SKM-1 treated with dmso at 0.1 percent for 144 hours (cell line): ENCODE data around the gene MAN1B1.
"Not testable (repeated sequence)": the region's sequence is repeated elsewhere in the genome, so short reads cannot be mapped to it uniquely, and the experiment has no call there.

Source experiments
- DNase-seq: peaks from one replicate; lab custom pipeline; 2025; ENCODE audit not compliant: unreplicated experiment; lab: John Stamatoyannopoulos, UW

MAN1B1 gene

DNA sequence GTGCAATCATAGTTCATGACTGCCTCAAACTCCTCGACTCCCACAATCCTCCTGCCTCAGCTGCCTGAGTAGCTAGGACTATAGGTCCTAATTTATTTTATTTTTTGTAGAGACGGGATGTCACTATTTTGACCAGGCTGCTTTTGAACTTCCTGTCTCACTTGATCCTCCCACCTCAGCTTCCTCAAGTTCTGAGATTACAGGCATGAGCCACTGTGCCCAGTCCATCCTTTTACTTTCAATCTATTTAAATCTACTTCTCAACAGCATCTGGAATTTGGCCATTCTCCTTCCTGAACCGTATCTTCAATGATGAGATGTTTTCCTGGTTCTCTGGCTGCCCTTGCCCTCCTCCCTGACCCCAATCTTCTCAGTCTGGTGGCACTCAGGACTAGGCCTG, 40.0 kb downstream of the MAN1B1 start:
- DNase-seq: peak; percentile 28

DNA sequence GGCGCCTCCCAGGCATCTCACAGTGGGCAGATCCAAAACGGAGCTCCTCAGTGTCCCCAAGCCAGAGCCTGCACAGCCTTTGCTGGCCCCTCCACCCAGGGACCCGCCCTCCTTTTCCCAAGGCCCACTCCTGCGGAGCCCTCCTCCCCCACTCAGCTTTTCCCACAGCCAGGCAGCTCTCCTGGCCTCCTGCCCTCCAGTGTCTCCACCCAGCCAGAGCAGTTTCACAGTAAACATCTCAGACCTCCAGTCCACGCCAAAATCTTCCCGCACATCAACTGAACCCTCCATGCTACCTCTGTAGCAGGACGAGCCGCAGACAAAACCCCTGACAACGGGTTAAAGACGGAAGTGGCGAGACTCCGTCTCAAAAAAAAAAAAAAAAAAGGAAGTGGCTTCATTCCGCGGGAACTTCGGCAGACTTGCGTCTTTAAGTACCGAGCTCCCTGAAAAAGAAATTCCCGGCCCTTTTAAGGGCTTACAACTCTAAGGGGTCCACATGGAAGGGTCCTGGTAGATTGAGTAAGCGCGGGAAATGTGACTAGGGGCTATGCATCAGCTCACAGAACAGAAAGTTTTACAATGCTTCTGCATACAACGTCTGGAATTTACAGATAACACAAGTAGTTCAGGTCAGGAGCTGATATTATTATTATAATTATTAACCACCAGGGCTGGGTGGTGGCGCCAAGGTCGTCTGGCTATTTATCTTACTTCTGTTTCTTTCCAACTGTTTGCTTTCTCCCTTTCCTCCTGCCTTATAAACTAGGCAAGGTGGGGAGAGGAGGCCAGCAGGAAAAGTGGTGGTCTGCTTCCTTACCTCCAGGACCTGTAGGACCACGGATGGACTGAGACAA, 40.7 kb downstream of the MAN1B1 start:
- DNase-seq: peak; percentile 59

DNA sequence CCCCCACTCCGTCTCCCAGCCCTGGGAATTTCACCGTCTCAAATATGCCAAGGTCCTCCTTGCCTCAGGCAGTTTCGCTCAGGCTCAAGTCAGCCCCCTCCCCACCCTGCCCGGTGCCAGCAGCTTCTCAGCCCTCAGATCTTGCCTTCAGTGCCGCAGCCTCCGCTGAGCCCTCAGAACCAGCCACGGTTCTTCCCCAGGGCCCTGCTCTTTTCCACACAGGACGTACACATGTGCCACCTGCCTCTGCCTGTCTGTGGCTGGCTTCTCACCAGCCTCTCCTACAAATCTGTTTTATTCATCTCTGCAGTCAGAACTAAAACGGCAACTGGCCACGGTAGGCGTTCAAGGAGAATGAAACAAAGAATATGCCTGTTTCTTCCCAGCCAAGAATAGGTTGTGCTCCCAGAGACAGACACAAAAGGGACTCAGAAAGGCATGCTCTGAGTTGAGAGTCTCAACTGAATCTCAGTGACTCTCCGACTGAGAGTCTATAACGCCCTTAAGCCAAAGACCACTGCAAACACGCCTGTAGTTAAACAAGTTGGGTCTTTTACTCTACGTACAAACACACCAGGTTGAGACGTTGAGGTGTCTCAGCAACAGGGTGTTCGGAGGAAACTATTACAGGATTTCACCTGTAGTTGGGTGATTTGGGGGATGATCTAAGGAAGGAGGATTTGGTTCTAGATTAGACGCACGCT, 41.5 kb downstream of the MAN1B1 start:
- DNase-seq: no peak

DNA sequence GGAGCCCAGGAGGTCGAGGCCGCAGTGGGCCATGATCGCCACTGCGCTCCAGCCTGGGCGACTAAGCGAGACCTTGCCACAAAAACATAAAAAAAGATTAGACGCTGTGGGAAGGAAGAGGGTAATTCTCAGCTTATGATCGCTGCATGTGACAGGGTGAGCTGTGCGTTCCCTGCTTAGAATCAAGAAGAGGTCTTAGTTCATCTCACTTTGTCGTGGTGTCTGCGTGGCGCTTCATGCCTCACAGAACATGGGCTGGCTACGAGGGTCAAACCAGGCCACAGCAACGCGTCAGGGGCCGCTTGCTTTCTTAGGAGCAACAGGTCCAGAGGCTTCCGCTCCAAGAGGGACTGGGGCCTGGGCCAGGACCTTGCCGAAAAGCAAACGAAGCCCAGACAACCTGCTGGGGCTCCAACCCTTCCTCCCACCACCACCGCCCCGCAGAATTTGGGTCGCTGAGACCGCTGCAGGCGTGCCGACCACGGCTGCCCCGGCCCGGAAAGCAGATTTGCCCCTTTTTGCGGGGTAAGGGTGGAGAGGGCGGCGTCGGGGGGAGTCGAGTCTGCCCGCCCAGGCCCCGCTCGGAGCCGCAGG, 42.2 kb downstream of the MAN1B1 start:
- DNase-seq: no peak

DNA sequence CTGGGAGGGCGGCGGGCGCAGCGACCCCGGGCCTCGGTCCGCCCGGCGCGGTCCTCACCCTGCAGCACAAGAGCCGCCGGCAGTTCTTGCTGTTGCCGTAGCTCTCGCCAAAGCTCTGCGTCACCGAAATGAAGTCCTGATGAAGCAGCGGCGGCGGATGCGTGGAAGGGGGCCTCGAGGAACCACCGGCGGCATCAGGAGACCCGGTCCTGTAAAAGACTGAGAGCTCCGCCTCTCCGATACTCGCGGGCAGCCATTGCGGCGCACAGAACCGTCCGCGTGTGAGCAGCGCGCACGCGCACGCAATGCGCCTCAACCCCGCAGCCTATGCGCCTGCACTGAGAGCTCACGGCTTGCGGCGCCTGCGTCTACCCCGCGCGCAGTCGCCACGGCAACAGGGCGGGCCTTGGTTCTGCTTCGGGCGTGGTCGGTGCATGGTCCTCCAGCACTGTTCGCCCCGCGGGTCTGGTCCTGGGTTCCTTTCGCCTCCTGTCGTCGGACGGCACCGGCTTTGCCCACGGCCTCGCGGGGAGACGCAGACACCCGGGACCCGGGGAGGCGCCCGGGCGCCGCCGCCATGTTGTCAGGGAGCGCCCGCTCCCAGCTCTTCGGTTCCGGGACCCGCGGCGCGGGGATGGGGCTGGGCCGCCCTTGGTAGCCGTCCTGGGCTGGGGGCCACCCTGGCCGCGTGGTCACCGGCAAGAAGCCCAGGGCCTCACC, 42.8 kb downstream of the MAN1B1 start:
- peak; percentile 93 for DNase-seq

DNA sequence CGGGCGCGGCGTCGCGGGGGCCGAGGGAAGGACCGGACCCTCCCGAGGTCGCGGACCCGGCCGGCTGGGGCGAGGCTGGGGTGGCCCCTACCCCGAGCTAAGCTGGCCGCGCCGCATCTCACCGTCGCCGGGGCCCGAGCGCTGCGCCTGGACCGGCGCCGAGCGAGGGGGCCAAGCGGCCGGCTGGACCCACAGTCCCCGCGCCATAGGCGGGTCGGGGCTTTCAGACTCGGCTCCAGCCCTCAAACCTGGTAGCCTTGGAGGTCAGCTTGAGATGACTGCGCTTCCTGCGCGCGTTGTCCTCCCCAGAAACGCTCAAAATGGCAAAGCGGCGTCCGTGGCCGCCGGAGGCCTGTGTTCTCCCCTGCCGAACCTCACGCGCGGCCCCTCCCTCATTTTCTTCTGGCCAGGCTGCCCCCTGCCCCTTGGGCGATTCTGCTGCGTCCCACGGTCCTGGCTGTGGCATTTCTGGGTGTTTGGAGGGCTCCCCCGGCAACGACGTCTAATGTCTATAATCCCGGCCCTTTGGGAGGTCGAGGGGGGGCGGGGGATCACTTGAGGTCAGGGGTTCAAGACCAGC, 43.5 kb downstream of the MAN1B1 start:
- no peak for DNase-seq

DNA sequence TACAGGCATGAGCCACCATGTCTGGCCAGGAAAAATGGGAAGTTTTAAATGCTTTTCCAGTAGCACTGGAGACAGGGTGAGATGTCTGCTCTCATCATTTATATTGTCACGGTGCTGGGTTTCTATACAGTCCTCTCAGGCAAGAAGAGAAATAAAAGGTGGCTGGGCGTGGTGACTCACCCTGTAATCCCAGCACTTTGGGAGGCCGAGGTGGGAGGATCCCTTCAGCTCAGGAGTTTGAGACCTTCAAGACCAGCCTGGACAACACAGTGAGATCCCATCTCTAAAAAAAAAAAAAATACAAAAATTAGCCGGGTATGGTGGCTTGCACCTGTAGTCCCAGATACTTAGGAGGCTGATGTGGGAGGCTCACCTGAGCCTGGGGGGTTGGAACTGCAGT, 47.4 kb downstream of the MAN1B1 start:
- DNase-seq: no peak

DNA sequence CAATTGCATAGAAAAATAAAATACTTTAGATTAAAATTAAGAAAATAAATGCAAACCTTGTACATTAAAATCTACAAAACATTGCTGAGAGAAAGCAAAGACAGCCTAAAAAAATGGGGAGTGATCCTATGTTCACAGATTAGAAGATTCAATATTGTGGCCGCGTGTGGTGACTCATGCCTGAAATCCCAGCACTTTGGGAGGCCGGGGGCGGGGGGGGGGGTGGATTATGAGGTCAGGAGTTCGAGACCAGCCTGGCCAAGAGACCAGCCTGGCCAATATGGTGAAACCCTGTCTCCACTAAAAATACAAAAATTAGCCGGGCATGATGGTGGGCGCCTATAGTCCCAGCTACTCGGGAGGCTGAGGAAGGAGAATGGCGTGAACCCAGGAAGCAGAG, 48.4 kb downstream of the MAN1B1 start:
- DNase-seq: not testable (repeated sequence)

DNA sequence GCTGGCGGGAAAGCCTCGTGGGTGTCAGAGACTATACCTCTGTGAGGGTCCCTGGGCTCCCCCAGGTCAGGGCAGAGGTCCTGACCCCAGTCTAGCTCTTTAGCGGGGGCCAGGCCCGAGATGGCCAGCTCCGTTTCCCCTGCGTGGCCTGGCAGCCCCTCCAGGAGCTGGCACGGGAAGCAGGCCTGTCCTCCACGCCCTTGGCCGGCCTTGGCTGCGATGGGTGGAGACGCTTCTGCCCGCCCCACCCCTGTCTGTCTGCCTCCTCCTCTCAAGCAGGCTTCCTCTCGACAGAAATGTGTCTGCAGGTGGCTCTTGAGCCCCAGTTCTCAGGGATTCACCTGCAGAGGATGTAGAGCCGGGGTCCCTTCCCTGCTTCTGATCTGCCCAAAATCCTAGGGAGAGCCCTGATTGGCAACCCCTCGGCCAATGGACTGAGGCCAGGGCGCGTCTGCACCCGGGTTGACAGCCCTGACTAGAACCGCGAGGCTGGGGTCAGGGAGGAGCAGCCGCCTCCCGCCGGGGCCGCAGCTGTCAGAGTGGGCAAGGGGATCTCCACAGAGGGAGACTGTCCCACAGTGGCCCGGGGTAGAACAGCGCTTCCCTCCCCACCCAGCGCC, 49.6 kb downstream of the MAN1B1 start:
- no peak for DNase-seq

DNA sequence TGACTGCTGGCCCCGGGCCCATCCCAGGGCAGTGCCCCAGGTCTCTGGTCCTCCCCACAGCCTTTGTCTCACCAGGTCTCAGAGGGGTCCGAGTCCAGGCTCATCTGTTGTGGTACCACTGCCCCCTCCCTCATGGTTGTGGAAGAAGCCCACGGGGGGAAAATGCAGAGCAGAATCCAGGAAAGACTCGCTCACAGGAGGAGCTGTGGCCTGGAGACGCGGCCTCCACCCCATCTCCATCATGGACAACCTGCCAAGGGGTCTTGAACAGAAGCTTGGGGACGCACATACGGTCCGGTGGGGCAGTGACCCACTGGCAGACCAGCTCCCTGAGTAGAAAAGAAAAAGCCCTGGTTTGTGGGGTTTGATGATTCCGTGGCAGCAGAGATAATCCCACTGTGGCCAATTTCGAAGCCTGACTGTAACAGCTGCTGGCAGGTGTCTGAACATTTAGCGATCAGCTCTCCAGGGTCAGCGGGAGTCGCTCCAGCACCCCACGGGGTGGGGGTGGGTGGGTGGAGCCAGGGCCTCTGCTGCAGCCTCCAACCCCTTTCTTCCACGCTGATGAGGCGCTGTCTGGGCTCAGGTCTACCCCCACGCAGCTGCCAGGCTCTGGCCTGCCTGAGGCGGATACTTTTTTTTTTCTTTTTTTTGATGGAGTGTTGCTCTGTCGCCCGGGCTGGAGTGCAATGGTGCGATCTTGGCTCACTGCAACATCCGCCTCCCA, 50.3 kb downstream of the MAN1B1 start:
- DNase-seq: no peak

DNA sequence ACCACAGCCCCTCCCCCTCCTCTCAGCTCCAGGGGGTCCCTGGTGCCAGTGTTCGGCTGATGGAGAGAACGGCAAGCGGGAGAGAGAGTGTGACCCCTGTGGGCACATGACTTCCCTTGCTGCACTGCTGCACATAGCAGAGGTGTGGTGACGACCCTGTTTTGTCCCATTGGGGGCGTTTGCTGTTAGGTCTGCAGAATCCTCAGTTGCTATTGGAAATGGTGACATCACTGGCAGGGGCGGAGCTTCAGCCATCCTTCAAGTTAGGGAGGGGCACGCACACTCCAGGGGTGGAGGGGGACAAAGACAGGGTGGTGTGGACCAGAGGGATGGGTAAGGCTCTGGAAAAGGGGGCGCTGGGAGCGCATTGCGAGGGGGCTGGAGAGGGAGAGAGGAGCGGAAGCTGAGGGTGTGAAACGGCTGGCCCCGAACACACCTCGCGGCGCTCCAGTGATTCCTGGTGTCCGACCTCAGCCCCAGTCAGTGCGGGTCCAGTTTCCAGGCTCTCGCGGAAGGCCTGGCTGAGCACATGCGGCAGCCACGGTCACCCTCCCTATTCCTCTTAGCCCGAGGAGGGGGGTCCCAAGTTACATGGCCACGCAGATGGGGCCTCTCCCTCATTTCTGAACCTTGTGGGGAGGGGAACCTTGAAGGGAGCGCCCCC, 51.4 kb downstream of the MAN1B1 start:
- no peak for DNase-seq

DNA sequence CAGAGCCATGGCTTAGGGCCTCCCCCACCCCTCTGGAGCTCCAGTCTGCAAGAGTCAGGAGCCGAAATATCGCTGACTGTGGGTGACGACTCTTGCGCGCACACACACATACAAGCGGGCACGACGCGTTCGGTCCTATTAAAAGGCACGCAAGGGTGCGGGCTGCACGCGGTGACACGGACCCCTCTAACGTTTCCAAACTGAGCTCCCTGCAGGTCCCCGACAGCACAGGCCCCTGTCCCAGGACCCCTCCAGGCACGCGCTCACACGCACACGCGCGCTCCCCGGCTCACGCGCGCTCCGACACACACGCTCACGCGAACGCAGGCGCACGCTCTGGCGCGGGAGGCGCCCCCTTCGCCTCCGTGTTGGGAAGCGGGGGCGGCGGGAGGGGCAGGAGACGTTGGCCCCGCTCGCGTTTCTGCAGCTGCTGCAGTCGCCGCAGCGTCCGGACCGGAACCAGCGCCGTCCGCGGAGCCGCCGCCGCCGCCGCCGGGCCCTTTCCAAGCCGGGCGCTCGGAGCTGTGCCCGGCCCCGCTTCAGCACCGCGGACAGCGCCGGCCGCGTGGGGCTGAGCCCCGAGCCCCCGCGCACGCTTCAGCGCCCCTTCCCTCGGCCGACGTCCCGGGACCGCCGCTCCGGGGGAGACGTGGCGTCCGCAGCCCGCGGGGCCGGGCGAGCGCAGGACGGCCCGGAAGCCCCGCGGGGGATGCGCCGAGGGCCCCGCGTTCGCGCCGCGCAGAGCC, 52.1 kb downstream of the MAN1B1 start, which contains the start of gene GRIN1:
Gene GRIN1, plus strand, starts transcription at position 433 of the 746 bp plus-strand sequence. CDS start 333 bp downstream, outside the sequence.
- DNase-seq: no peak

DNA sequence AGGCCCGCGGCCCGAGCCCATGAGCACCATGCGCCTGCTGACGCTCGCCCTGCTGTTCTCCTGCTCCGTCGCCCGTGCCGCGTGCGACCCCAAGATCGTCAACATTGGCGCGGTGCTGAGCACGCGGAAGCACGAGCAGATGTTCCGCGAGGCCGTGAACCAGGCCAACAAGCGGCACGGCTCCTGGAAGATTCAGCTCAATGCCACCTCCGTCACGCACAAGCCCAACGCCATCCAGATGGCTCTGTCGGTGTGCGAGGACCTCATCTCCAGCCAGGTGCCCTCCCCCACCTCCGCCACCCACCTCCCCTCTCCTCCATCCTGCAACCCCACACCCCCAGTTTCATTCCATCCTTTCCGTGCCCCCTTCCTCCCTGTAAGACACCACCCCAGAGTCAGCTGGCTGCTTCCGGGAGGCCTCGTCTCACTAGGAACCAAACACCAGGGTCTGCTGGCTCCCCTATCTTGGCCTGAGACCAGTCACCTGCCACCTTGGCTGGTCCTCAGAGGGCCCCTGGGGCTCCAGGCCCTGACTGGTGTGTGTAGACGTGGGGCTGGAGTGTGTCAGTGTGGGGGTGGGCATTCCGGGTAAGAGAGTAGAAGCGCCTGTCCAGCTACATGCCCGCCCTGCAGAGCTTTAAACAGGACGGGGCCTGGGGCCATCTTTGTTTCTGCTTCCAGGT, 52.8 kb downstream of the MAN1B1 start:
- DNase-seq: no peak

DNA sequence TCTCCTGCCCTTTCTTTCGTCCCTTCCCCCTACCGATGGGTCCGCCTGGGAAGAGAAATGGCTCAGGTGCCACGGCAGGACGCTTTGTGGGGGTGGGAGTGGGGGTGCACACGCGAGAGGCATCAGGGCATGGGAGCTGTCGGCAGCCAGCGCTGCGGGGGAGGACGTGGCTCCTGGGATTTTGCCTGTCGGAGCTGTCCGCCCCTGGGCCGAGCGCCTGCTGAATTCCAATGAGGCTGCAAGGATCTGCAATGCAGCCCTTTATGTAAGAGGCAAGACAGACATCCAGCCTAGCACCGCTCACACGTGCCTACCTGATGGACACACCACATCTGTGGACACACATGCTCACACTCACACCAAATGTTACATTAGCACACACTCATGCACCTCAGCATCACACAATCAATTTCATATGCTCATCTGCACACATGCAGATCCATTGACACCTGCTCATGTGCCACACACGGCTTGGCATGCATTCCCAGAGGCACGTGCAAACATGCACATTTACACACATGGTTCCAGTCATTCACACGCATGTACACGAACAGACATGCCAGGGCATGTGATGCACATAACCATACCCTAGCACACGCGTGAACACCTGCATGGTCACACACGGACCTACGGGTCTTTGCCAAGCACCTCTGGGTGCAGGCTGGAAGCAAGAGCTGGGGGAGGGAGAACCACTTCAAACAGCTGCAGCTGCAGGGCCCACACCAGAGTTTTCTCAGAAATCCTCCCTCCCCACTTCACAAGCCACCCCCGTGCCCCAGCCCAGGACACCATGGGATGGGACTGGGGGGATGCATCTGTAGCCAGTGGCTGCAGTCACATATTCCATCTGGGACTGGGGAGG, 53.6 kb downstream of the MAN1B1 start:
- no peak for DNase-seq

DNA sequence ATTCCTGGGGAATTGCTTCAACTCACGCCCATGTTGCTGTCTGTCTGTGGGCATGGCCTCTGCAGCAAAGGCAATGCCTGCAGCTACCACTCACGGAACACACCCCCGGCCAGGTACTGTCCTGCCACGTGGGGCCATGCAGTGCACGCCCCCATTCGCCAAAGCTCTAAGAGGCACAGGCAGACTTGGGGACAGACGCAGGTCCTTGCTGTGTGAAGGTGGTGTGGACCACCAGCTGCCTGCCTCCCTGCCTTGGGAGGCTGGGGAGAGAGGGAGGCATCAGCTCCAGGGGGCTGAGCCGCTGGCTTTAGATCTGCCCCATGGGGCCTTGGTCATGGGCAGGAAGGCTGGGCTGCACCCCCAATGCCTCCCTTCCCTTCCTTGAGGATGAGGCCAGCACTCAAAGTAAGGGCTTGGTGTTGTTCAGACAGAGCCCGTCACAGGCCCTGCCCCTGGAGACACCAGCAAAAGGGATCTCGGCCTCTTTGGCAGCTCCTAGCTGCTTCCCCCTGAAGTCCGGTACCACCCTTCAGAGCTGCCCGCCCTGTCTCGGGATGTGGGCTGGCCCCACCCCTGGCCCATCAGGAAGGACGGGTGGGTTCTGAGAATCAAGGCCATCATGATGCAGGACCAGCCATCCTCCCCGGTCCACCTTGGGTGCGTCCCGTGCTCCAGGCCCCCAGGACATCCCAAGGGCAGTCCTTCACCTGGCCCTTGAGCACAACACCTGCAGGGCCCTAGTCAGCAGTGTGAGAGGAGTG, 54.4 kb downstream of the MAN1B1 start:
- no peak for DNase-seq
